ENCODE results near the gene PRRT3.
"Not testable (repeated sequence)": the region's sequence is repeated elsewhere in the genome, so short reads cannot be mapped to it uniquely, and the experiment has no call there.

Gene PRRT3

GRCh38 chr3:9917820-9918219, 34.4 kb downstream of the PRRT3 start:
- FAIRE-seq, result no peak

- no peak for FAIRE-seq
Observed at GRCh38 chr3:9916734-9917680, 35.2 kb downstream of the PRRT3 start, which contains the start of gene IL17RC. IL17RC (plus strand) TSS chr3:9917098; CDS start chr3:9917316, 218 bp downstream.

GRCh38 chr3:9916346-9916733, 35.9 kb downstream of the PRRT3 start:
- no peak for FAIRE-seq

- no peak for FAIRE-seq
Observed at GRCh38 chr3:9915254-9916141, 36.7 kb downstream of the PRRT3 start.

- FAIRE-seq, result no peak
Observed at GRCh38 chr3:9914559-9915253, 37.5 kb downstream of the PRRT3 start.

GRCh38 chr3:9914011-9914410, 38.2 kb downstream of the PRRT3 start:
- FAIRE-seq, result no peak

GRCh38 chr3:9913601-9914000, 38.6 kb downstream of the PRRT3 start:
- FAIRE-seq, result no peak

- no peak for FAIRE-seq
Observed at GRCh38 chr3:9912294-9912935, 39.8 kb downstream of the PRRT3 start.

GRCh38 chr3:9911863-9912262, 40.3 kb downstream of the PRRT3 start:
- no peak for FAIRE-seq

- no peak for FAIRE-seq
Observed at GRCh38 chr3:9909221-9910013, 42.8 kb downstream of the PRRT3 start.

GRCh38 chr3:9908286-9908685, 43.9 kb downstream of the PRRT3 start:
- FAIRE-seq, result no peak

GRCh38 chr3:9906480-9906879, 45.7 kb downstream of the PRRT3 start:
- FAIRE-seq, result no peak

GRCh38 chr3:9903904-9904303, 48.3 kb downstream of the PRRT3 start:
- FAIRE-seq, result no peak

GRCh38 chr3:9903238-9903624, 49.0 kb downstream of the PRRT3 start:
- no peak for FAIRE-seq

- FAIRE-seq, result no peak
Observed at GRCh38 chr3:9902372-9903237, 49.6 kb downstream of the PRRT3 start, which contains the start of gene IL17RE. IL17RE (plus strand) TSS chr3:9902848; CDS start chr3:9902933, 85 bp downstream.

- no peak for FAIRE-seq
Observed at GRCh38 chr3:9901967-9902366, 50.2 kb downstream of the PRRT3 start.

- not testable (repeated sequence) for FAIRE-seq
Observed at GRCh38 chr3:9900965-9901415, 51.2 kb downstream of the PRRT3 start.

GRCh38 chr3:9899289-9899791, 52.9 kb downstream of the PRRT3 start:
- no peak for FAIRE-seq

GRCh38 chr3:9898467-9899241, 53.6 kb downstream of the PRRT3 start:
- FAIRE-seq, result no peak
